HCT116 (cell line): ENCODE results near the gene RPS6KA6. TPM values are rescaled to one million over a fixed set of nuclear protein-coding genes. Genes with fewer than 3 reads are reported as not detected.

Experiments
- ATAC-seq: fragments of 200-7000 bp; cut with Tn5 transposase; 2 replicates; pipeline ENCODE4 v1.9.1; 2020; ENCODE audit warnings: mild to moderate bottlenecking, moderate library complexity
- BruUV-seq: library from RNA; stranded (reverse); fragments of 400-500 nt; replicated peaks from 2 replicates; lab custom pipeline; 2021; lab: Mats Ljungman, UMichigan
- CTCF ChIA-PET: fragments of 300-600 bp; sonication (Branson Sonifier 250); formaldehyde crosslinking; loops from one replicate; lab custom pipeline; 2021; ENCODE audit warnings: antibody characterized with exemption; lab: Charles Lee
- POLR2A ChIA-PET: fragments of 300-600, 350-600 bp; sonication (Branson Sonifier 250); formaldehyde crosslinking; loops from one replicate; lab custom pipeline; 2021; ENCODE audit warnings: antibody characterized with exemption; lab: Charles Lee
- RAD21 ChIA-PET, 2 experiments: fragments of 300-600 bp; sonication (Branson Sonifier 250); formaldehyde crosslinking; loops; one replicate each; lab custom pipeline; 2023; ENCODE audit warnings: low total read pairs in 2 of 2; ENCODE audit not compliant: uncharacterized antibody in 2 of 2, unreplicated experiment in 2 of 2, low non-redundant PET in 1 of 2; lab: Charles Lee
- DNase-seq: peaks from one replicate; pipeline ENCODE4 v3.0.0-alpha.2; 2010; ENCODE audit warnings: low read depth, low spot score
- H2AFZ ChIP-seq: fragments of 200-600 bp; shearing (Covaris generic), sonication (generic); 2 replicates; pipeline ENCODE4 v1.6.1; 2017; ENCODE audit warnings: low read depth, mixed run types, mixed read lengths, antibody characterized with exemption, low read length; ENCODE audit not compliant: poor library complexity, severe bottlenecking
- H3K27ac ChIP-seq: 2 replicates; pipeline ENCODE4 v1.5.1; 2012; ENCODE audit warnings: low read depth, low read length
- H3K27me3 ChIP-seq: fragments of 200-600 bp; sonication (generic); 2 replicates; pipeline ENCODE4 v1.6.1; 2016; ENCODE audit warnings: mixed run types, low read length, mixed read lengths; ENCODE audit not compliant: insufficient read depth
- H3K36me3 ChIP-seq, 2 experiments: fragments of 200-500 bp in 1 of 2; fragments of 200-600 bp in 1 of 2; sonication (Bioruptor generic) in 1 of 2; sonication (generic) in 1 of 2; 2 replicates each; pipeline versions ENCODE4 v1.5.1 to v1.6.1; 2014 to 2016; ENCODE audit warnings: low read length in 2 of 2, inconsistent platforms in 1 of 2, mixed read lengths in 1 of 2, mixed run types in 1 of 2; ENCODE audit not compliant: insufficient read depth in 2 of 2, control insufficient read depth in 1 of 2
- H3K4me1 ChIP-seq, 2 experiments: fragments of 200-600 bp in 1 of 2; sonication (generic) in 1 of 2; 2 replicates each; pipeline versions ENCODE4 v1.5.1 to v1.6.1; 2012 to 2017; ENCODE audit warnings: low read length in 2 of 2, inconsistent platforms in 1 of 2, mild to moderate bottlenecking in 1 of 2, mixed read lengths in 1 of 2, mixed run types in 1 of 2, moderate library complexity in 1 of 2; ENCODE audit not compliant: insufficient read depth in 2 of 2, control insufficient read depth in 1 of 2
- H3K4me2 ChIP-seq: fragments of 200-600 bp; sonication (generic); 2 replicates; pipeline ENCODE4 v1.6.1; 2017; ENCODE audit warnings: mixed run types, low read length, mixed read lengths
- H3K4me3 ChIP-seq, 2 experiments: fragments of 200-600 bp in 1 of 2; sonication (generic) in 1 of 2; replicated peaks in 1 of 2; 2 replicates each; pipeline ENCODE4 v1.5.1; 2011 to 2016; ENCODE audit warnings: low read length in 2 of 2, control low read depth in 1 of 2, low read depth in 1 of 2, mild to moderate bottlenecking in 1 of 2, mixed read lengths in 1 of 2, mixed run types in 1 of 2
- H3K79me2 ChIP-seq: fragments of 200-600 bp; sonication (generic); 2 replicates; pipeline ENCODE4 v1.6.1; 2017; ENCODE audit warnings: mild to moderate bottlenecking, mixed run types, low read length, moderate library complexity, mixed read lengths; ENCODE audit not compliant: insufficient read depth
- H3K9ac ChIP-seq: fragments of 200-600 bp; sonication (generic); 2 replicates; pipeline ENCODE4 v1.6.1; 2016; ENCODE audit warnings: low read length, mixed read lengths
- H3K9me2 ChIP-seq: fragments of 200-600 bp; sonication (generic), shearing (Covaris generic); 2 replicates; pipeline ENCODE4 v1.6.1; 2017; ENCODE audit warnings: mixed run types, mild to moderate bottlenecking, moderate library complexity; ENCODE audit not compliant: insufficient read depth
- H3K9me3 ChIP-seq, 2 experiments: fragments of 200-500 bp in 1 of 2; fragments of 200-600 bp in 1 of 2; sonication (Bioruptor generic) in 1 of 2; sonication (generic) in 1 of 2; 2 replicates each; pipeline ENCODE4 v1.6.1; 2014 to 2017; ENCODE audit warnings: low read length in 2 of 2, mixed read lengths in 2 of 2, inconsistent platforms in 1 of 2, low read depth in 1 of 2, mild to moderate bottlenecking in 1 of 2, mixed run types in 1 of 2, moderate library complexity in 1 of 2; ENCODE audit not compliant: control insufficient read depth in 1 of 2, insufficient read depth in 1 of 2
- H4K20me1 ChIP-seq: fragments of 200-600 bp; sonication (generic), shearing (Covaris generic); 2 replicates; pipeline ENCODE4 v1.6.1; 2017; ENCODE audit warnings: mixed run types, mild to moderate bottlenecking, moderate library complexity; ENCODE audit not compliant: insufficient read depth
- CBX3 ChIP-seq: IDR thresholded peaks from 2 replicates; pipeline ENCODE4 v1.6.1; 2012; ENCODE audit warnings: low read depth
- MAX ChIP-seq: IDR thresholded peaks from 2 replicates; pipeline ENCODE4 v1.6.1; 2012
- SRF ChIP-seq: IDR thresholded peaks from 2 replicates; pipeline ENCODE4 v1.6.1; 2012; ENCODE audit warnings: low read depth
- YY1 ChIP-seq: IDR thresholded peaks from 2 replicates; pipeline ENCODE4 v1.6.1; 2011; ENCODE audit warnings: low read length, low read depth, moderate library complexity, mild to moderate bottlenecking; ENCODE audit not compliant: insufficient replicate concordance; ENCODE audit errors: extremely low read depth
- intact Hi-C: fragments of 100-400 bp; cut with micrococcal nuclease; formaldehyde crosslinking; loops from 2 replicates; pipeline ENCODE4 v1.10.0; 2022
- total RNA-seq: library from RNA; stranded (reverse); gene quantifications from one replicate; pipeline ENCODE4 v1.2.1, GENCODE V29; 2021; ENCODE audit not compliant: unreplicated experiment

RPS6KA6 gene
- total RNA-seq, 1 experiment from 2014 or later: not detected

GRCh38 chrX:84118769-84119168 lies 69.2 kb downstream of the RPS6KA6 start:
- Histone ChIP-seq H3K4me3 (no peak overlapping the region), H4K20me1 (no peaks in the 10 kb centered on the region), H3K4me2 (no peak overlapping the region), H3K27ac (no peak overlapping the region), H3K79me2 (no peaks in the 10 kb centered on the region), H3K9ac (no peak overlapping the region), H3K9me3 (no peaks in the 10 kb centered on the region; a peak in 1 of 4 replicates), H3K9me2 (no peaks in the 10 kb centered on the region), H2AFZ (no peak overlapping the region), H3K4me1 (no peaks in the 10 kb centered on the region), H3K27me3 (no peaks in the 10 kb centered on the region), H3K36me3 (no peaks in the 10 kb centered on the region)
- BruUV-seq: no TSS peak
- RAD21 ChIA-PET: no interaction called here
- DNase-seq (no peak), ATAC-seq (no peak)
- POLR2A ChIA-PET: no interaction called here
- CTCF ChIA-PET: no interaction called here
- TF ChIP-seq SRF (no peak), MAX (no peak)
- intact Hi-C loops: no loop called here

GRCh38 chrX:84118315-84118714 lies 69.7 kb downstream of the RPS6KA6 start:
- H3K27me3 ChIP-seq: no peaks in the 10 kb centered on the region
- H2AFZ ChIP-seq: no peak overlapping the region
- RAD21 ChIA-PET: no interaction called here
- TF ChIP-seq YY1 (no peak), CBX3 (no peak)
- H3K9me3 ChIP-seq: no peaks in the 10 kb centered on the region; a peak in 1 of 4 replicates
- no peaks in the 10 kb centered on the region for H4K20me1 ChIP-seq
- H3K4me2 ChIP-seq: no peak overlapping the region
- H3K4me3 ChIP-seq: no peak overlapping the region
- no peaks in the 10 kb centered on the region for H3K9me2 ChIP-seq
- ATAC-seq (no peak), DNase-seq (no peak)
- H3K9ac ChIP-seq: no peak overlapping the region
- no peaks in the 10 kb centered on the region for H3K79me2 ChIP-seq
- no peaks in the 10 kb centered on the region for H3K36me3 ChIP-seq
- POLR2A ChIA-PET: no interaction called here
- CTCF ChIA-PET: no interaction called here
- intact Hi-C loops: no loop called here
- H3K27ac ChIP-seq: no peak overlapping the region
- no TSS peak for BruUV-seq
- H3K4me1 ChIP-seq: no peaks in the 10 kb centered on the region
